HS-5 (cell line): ENCODE results near the gene ISM2.
"Not testable (repeated sequence)": the region's sequence is repeated elsewhere in the genome, so short reads cannot be mapped to it uniquely, and the experiment has no call there.

Experiments
- DNase-seq: peaks from one replicate; pipeline ENCODE4 v3.0.0-alpha.2; 2012; ENCODE audit warnings: low read depth

The ISM2 gene

GRCh38 chr14:77498120-77498979 is at the start of gene ISM2:
ISM2 (minus strand) TSS chr14:77498816; CDS start chr14:77498793, 23 bp downstream.
- no peak for DNase-seq

- no peak for DNase-seq
These were observed 49.0 kb upstream of the ISM2 start for GRCh38 chr14:77547512-77548180.

- not testable (repeated sequence) for DNase-seq
These were observed 46.6 kb upstream of the ISM2 start for GRCh38 chr14:77545171-77545570.

GRCh38 chr14:77544571-77544970 is 46.0 kb upstream of the ISM2 start:
- no peak for DNase-seq

GRCh38 chr14:77543637-77544334 is 45.2 kb upstream of the ISM2 start:
- no peak for DNase-seq

- no peak for DNase-seq
These were observed 44.6 kb upstream of the ISM2 start for GRCh38 chr14:77543240-77543551.

- DNase-seq = no peak
These were observed 44.0 kb upstream of the ISM2 start for GRCh38 chr14:77542421-77543239.

- DNase-seq = no peak
These were observed 43.3 kb upstream of the ISM2 start for GRCh38 chr14:77541905-77542304.

GRCh38 chr14:77536951-77537350 is 38.3 kb upstream of the ISM2 start:
- not testable (repeated sequence) for DNase-seq

GRCh38 chr14:77531071-77531470 is 32.5 kb upstream of the ISM2 start:
- DNase-seq = no peak

GRCh38 chr14:77529963-77530362 is 31.3 kb upstream of the ISM2 start:
- no peak for DNase-seq

- DNase-seq = no peak
These were observed 30.6 kb upstream of the ISM2 start for GRCh38 chr14:77529213-77529612.

GRCh38 chr14:77528701-77529100 is 30.1 kb upstream of the ISM2 start:
- DNase-seq = not testable (repeated sequence)

- no peak for DNase-seq
These were observed 27.6 kb upstream of the ISM2 start for GRCh38 chr14:77526266-77526665.

- no peak for DNase-seq
These were observed 25.9 kb upstream of the ISM2 start for GRCh38 chr14:77524536-77524935.

- no peak for DNase-seq
These were observed 24.5 kb upstream of the ISM2 start for GRCh38 chr14:77523109-77523508.

- DNase-seq = no peak
These were observed 21.9 kb upstream of the ISM2 start for GRCh38 chr14:77520555-77520954.

GRCh38 chr14:77516126-77516525 is 17.5 kb upstream of the ISM2 start:
- no peak for DNase-seq

GRCh38 chr14:77511486-77512162 is 13.0 kb upstream of the ISM2 start:
- DNase-seq = no peak

- no peak for DNase-seq
These were observed 10.8 kb upstream of the ISM2 start for GRCh38 chr14:77509366-77509765.

- no peak for DNase-seq
These were observed 10.3 kb upstream of the ISM2 start for GRCh38 chr14:77508876-77509275.

- peak; percentile 48 for DNase-seq
These were observed 9.6 kb upstream of the ISM2 start for GRCh38 chr14:77508249-77508648.
